ENCODE results near the gene YOD1.

YOD1 gene

GRCh38 chr1:207025146-207025880, 25.7 kb downstream of the YOD1 start:
- DNase-seq (ENCODE audit: low spot score): no peak

GRCh38 chr1:207024202-207025145, 26.5 kb downstream of the YOD1 start:
- DNase-seq (ENCODE audit: low spot score): no peak

GRCh38 chr1:207022996-207023679, 27.9 kb downstream of the YOD1 start:
- DNase-seq (ENCODE audit: low spot score): no peak

- DNase-seq (ENCODE audit: low spot score): no peak
Observed at GRCh38 chr1:207021876-207022596, 29.0 kb downstream of the YOD1 start.

GRCh38 chr1:207021139-207021861, 29.7 kb downstream of the YOD1 start:
- peak; percentile 90 for DNase-seq (ENCODE audit: low spot score)

GRCh38 chr1:207020709-207021107, 30.3 kb downstream of the YOD1 start:
- DNase-seq (ENCODE audit: low spot score): peak; percentile 73

GRCh38 chr1:207020065-207020708, 30.8 kb downstream of the YOD1 start:
- peak; percentile 98 for DNase-seq (ENCODE audit: low spot score)

- DNase-seq (ENCODE audit: low spot score): no peak
Observed at GRCh38 chr1:207019661-207020060, 31.3 kb downstream of the YOD1 start.

- peak; percentile 91 for DNase-seq (ENCODE audit: low spot score)
Observed at GRCh38 chr1:207019161-207019560, 31.8 kb downstream of the YOD1 start.

GRCh38 chr1:207018707-207019106, 32.3 kb downstream of the YOD1 start:
- no peak for DNase-seq (ENCODE audit: low spot score)

- DNase-seq (ENCODE audit: low spot score): no peak
Observed at GRCh38 chr1:207017615-207018559, 33.1 kb downstream of the YOD1 start.

GRCh38 chr1:207015791-207016190, 35.2 kb downstream of the YOD1 start:
- DNase-seq (ENCODE audit: low spot score): no peak

GRCh38 chr1:207014728-207015127, 36.3 kb downstream of the YOD1 start:
- no peak for DNase-seq (ENCODE audit: low spot score)

- no peak for DNase-seq (ENCODE audit: low spot score)
Observed at GRCh38 chr1:207013321-207014085, 37.5 kb downstream of the YOD1 start.

- DNase-seq (ENCODE audit: low spot score): no peak
Observed at GRCh38 chr1:207010726-207011125, 40.3 kb downstream of the YOD1 start.

- DNase-seq (ENCODE audit: low spot score): no peak
Observed at GRCh38 chr1:207009945-207010344, 41.1 kb downstream of the YOD1 start.

GRCh38 chr1:207009182-207009850, 41.7 kb downstream of the YOD1 start:
- no peak for DNase-seq (ENCODE audit: low spot score)

Measured in SW480 (cell line).